OCI-LY1 (cell line): ENCODE measurements around the gene FBXO30.

Experiments used
- H2AFZ ChIP-seq: fragments of 200-600 bp; sonication (generic), shearing (Covaris generic); 2 replicates; pipeline ENCODE4 v1.6.0; 2014; ENCODE audit warnings: antibody characterized with exemption, mild to moderate bottlenecking, low read length
- H3F3A ChIP-seq: fragments of 200-600 bp; sonication (generic), shearing (Covaris generic); 2 replicates; pipeline ENCODE4 v1.6.0; 2014; ENCODE audit warnings: mild to moderate bottlenecking, antibody characterized with exemption, low read length, moderate library complexity; ENCODE audit not compliant: insufficient read depth
- H3K27ac ChIP-seq: fragments of 200-600 bp; sonication (generic); 2 replicates; pipeline ENCODE4 v1.5.1; 2014; ENCODE audit warnings: low read length, mixed run types, mild to moderate bottlenecking, low read depth; ENCODE audit not compliant: poor library complexity, severe bottlenecking
- H3K27me3 ChIP-seq: fragments of 200-600 bp; sonication (generic); 2 replicates; pipeline ENCODE4 v1.6.0; 2014; ENCODE audit warnings: antibody characterized with exemption, mild to moderate bottlenecking, low read length, moderate library complexity; ENCODE audit not compliant: insufficient read depth
- H3K36me3 ChIP-seq: fragments of 200-600 bp; sonication (generic); 2 replicates; pipeline ENCODE4 v1.6.1; 2014; ENCODE audit warnings: mild to moderate bottlenecking, antibody characterized with exemption, low read length, moderate library complexity, mixed read lengths; ENCODE audit not compliant: insufficient read depth
- H3K4me1 ChIP-seq: fragments of 200-600 bp; sonication (generic); 2 replicates; pipeline ENCODE4 v1.5.1; 2014; ENCODE audit warnings: mild to moderate bottlenecking, low read length, moderate library complexity; ENCODE audit not compliant: insufficient read depth, severe bottlenecking
- H3K4me2 ChIP-seq: fragments of 200-600 bp; sonication (generic), shearing (Covaris generic); 2 replicates; pipeline ENCODE4 v1.6.1; 2014; ENCODE audit warnings: low read length
- H3K4me3 ChIP-seq: fragments of 200-600 bp; sonication (generic); 2 replicates; pipeline ENCODE4 v1.5.1; 2014; ENCODE audit warnings: low read length, low read depth, mild to moderate bottlenecking, mixed read lengths; ENCODE audit not compliant: poor library complexity, severe bottlenecking
- H3K79me2 ChIP-seq: fragments of 200-600 bp; shearing (Covaris generic); 2 replicates; pipeline ENCODE4 v1.6.1; 2016; ENCODE audit warnings: mixed run types, low read length, mixed read lengths; ENCODE audit not compliant: insufficient read depth
- H3K9ac ChIP-seq: fragments of 200-600 bp; sonication (generic), shearing (Covaris generic); 2 replicates; pipeline ENCODE4 v1.6.1; 2014; ENCODE audit warnings: mild to moderate bottlenecking, low read length, mixed read lengths
- H3K9me2 ChIP-seq: fragments of 200-600 bp; sonication (generic), shearing (Covaris generic); 2 replicates; pipeline ENCODE4 v1.6.1; 2014; ENCODE audit warnings: low read depth, mild to moderate bottlenecking, low read length, mixed read lengths
- H3K9me3 ChIP-seq: fragments of 200-600 bp; shearing (Covaris generic); 2 replicates; pipeline ENCODE4 v1.6.1; 2014; ENCODE audit warnings: low read length, mixed read lengths
- H4K20me1 ChIP-seq: fragments of 200-600 bp; sonication (generic), shearing (Covaris generic); 2 replicates; pipeline ENCODE4 v1.6.0; 2016; ENCODE audit warnings: mild to moderate bottlenecking, low read length; ENCODE audit not compliant: insufficient read depth
- EZH2 ChIP-seq: fragments of 200-600 bp; sonication (generic), shearing (Covaris generic); IDR thresholded peaks from 2 replicates; pipeline ENCODE4 v1.8.0; 2017; ENCODE audit warnings: borderline replicate concordance, mixed run types, mild to moderate bottlenecking, antibody characterized with exemption, low read length, moderate library complexity, mixed read lengths
- TF ChIP-seq, protein P1 (sequence below): fragments of 200-600 bp; sonication (generic), shearing (Covaris generic); IDR thresholded peaks from 2 replicates; pipeline ENCODE4 v1.5.1; 2017; ENCODE audit warnings: mild to moderate bottlenecking, antibody characterized with exemption, low read length, moderate library complexity, mixed read lengths

FBXO30 gene

DNA sequence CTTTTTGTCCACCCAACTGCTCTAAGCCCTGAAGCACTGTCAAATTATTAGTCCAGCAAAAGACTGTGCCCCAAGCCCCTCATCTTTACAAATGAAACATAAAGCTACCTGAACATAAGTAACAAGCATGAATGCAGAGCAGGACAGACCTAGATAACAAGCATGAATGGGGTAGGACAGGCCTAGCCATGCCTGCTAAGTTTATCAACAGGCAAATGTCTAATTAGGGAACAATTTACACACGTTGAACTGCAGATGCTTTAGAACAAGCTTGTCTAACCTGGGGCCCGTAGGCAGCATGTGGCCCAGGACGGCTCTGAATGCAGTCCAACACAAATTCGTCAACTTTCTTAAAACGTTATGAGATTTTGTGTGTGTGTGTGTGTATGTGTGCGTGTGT, 13.6 kb downstream of the FBXO30 start:
- Histone ChIP-seq H3K4me2 (no peak overlapping the region), H3K4me3 (no peak overlapping the region), H3K9me3 (no peaks in the 10 kb centered on the region), H3K36me3 (peaks cover 69% of the 10 kb centered on the region), H2AFZ (no peak overlapping the region), H3K9ac (no peak overlapping the region), H3K4me1 (peaks cover 12% of the 10 kb centered on the region), H3K27me3 (no peaks in the 10 kb centered on the region), H3F3A (no peaks in the 10 kb centered on the region), H3K27ac (no peak overlapping the region), H4K20me1 (no peaks in the 10 kb centered on the region), H3K79me2 (peaks cover 25% of the 10 kb centered on the region), H3K9me2 (no peaks in the 10 kb centered on the region)
- TF ChIP-seq EZH2, result no peak
- TF ChIP-seq, protein P1, sequence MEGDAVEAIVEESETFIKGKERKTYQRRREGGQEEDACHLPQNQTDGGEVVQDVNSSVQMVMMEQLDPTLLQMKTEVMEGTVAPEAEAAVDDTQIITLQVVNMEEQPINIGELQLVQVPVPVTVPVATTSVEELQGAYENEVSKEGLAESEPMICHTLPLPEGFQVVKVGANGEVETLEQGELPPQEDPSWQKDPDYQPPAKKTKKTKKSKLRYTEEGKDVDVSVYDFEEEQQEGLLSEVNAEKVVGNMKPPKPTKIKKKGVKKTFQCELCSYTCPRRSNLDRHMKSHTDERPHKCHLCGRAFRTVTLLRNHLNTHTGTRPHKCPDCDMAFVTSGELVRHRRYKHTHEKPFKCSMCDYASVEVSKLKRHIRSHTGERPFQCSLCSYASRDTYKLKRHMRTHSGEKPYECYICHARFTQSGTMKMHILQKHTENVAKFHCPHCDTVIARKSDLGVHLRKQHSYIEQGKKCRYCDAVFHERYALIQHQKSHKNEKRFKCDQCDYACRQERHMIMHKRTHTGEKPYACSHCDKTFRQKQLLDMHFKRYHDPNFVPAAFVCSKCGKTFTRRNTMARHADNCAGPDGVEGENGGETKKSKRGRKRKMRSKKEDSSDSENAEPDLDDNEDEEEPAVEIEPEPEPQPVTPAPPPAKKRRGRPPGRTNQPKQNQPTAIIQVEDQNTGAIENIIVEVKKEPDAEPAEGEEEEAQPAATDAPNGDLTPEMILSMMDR, result no peak

DNA sequence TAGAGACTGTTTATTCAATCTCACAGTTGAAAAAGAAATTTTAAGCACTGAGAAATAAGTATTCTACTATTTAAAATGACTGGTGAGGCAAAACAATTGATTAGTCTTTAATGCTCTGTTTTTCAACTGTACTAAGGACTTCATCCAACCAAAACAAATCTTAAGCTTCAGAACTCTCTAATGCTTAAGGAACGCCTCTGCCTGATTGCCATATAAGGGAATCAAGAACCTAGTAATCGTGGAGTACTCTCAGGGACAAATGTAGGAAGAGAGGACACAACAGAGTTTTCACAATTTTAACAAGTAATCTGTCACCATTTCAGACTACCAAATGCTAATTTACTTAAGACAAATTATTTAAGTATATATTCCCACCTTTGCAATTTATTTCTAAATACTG, 16.1 kb downstream of the FBXO30 start:
- Histone ChIP-seq H3K9me2 (no peaks in the 10 kb centered on the region), H3K9me3 (no peaks in the 10 kb centered on the region), H3K27ac (no peak overlapping the region), H3K4me2 (no peak overlapping the region), H3K9ac (no peak overlapping the region), H4K20me1 (no peaks in the 10 kb centered on the region), H3K36me3 (peaks cover 44% of the 10 kb centered on the region), H3F3A (no peaks in the 10 kb centered on the region), H3K4me1 (peaks cover 12% of the 10 kb centered on the region), H3K27me3 (no peaks in the 10 kb centered on the region), H2AFZ (no peak overlapping the region), H3K4me3 (no peak overlapping the region), H3K79me2 (peaks cover 25% of the 10 kb centered on the region)
- TF ChIP-seq, protein P1, result no peak
- no peak for TF ChIP-seq EZH2

DNA sequence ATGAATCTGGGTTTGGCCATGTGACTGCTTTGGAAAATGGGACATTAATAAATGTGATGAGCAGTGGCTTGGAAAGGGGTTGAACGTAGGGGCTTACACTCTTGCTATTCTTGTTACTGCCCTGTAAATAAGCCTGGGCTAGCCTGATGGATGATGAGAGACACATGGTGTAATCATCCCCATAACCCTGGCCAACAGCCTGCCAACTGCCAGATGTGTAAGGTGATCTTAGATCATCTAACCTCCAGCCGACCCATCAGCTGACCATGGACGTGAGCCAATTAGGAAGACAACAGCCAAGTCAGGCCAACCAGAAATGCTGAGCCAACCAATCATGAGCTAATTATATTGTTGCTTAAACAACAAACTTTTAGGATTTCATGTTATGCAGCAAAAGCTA, 25.2 kb downstream of the FBXO30 start:
- Histone ChIP-seq H3K27ac (no peak overlapping the region), H3K36me3 (peaks cover 16% of the 10 kb centered on the region), H3K4me3 (no peak overlapping the region), H3K9me2 (no peaks in the 10 kb centered on the region), H3K9ac (no peak overlapping the region), H4K20me1 (no peaks in the 10 kb centered on the region), H3K27me3 (no peaks in the 10 kb centered on the region), H2AFZ (no peak overlapping the region), H3K9me3 (peaks cover 15% of the 10 kb centered on the region), H3K79me2 (no peaks in the 10 kb centered on the region), H3K4me1 (no peaks in the 10 kb centered on the region), H3F3A (no peaks in the 10 kb centered on the region), H3K4me2 (no peak overlapping the region)
- TF ChIP-seq, protein P1, result no peak
- no peak for TF ChIP-seq EZH2
